Measurements from ENCODE around the gene SLC27A5. TPM values are rescaled to one million over a fixed set of nuclear protein-coding genes. Genes with fewer than 3 reads are reported as not detected.

The SLC27A5 gene
- total and polyA plus RNA-seq, 2 experiments from 2014 or later: 9.0 to 19.1 TPM

GRCh38 chr19:58521651-58522050 lies 9.9 kb upstream of the SLC27A5 start:
- 69% methylated on average over 4 of the region's 4 CpGs for WGBS (ENCODE audit: low lambda C conversion rate, missing lambda C conversion rate)
- TF ChIP-seq CTCF (IDR thresholded peaks at IDR 0.05; ENCODE audit: poor library complexity): no peak
- no peak for TF ChIP-seq EZH2phosphoT487 (IDR thresholded peaks at IDR 0.05; ENCODE audit: low read depth, severe bottlenecking, unreplicated experiment)
- TF ChIP-seq EZH2 (IDR thresholded peaks at IDR 0.05; ENCODE audit: borderline replicate concordance): no peak
- H3K4me3 ChIP-seq: no peak overlapping the region
- H3K27ac ChIP-seq: peak overlapping the region; percentile 99
- no peaks in the 10 kb centered on the region for H3K36me3 ChIP-seq (replicated peaks; ENCODE audit: insufficient read depth, low read depth)
- H3K9me2 ChIP-seq (replicated peaks; ENCODE audit: insufficient read depth): no peaks in the 10 kb centered on the region
- peak overlapping the region; percentile 7 for H2AFZ ChIP-seq
- no peaks in the 10 kb centered on the region for H3K27me3 ChIP-seq
- peaks cover 18% of the 10 kb centered on the region for H3K4me1 ChIP-seq (ENCODE audit: insufficient read depth)
- H3K79me2 ChIP-seq: peaks cover 22% of the 10 kb centered on the region
- H3K9me3 ChIP-seq (ENCODE audit: low read depth): no peaks in the 10 kb centered on the region
- H4K20me1 ChIP-seq (ENCODE audit: insufficient read depth, poor library complexity, severe bottlenecking): peaks cover 5% of the 10 kb centered on the region
- DNase-seq (ENCODE audit: low spot score): no peak
- H3K4me2 ChIP-seq: peak overlapping the region; percentile 25

GRCh38 chr19:58520257-58520599 lies 8.4 kb upstream of the SLC27A5 start:
- H3K4me1 ChIP-seq (ENCODE audit: insufficient read depth): peaks cover 18% of the 10 kb centered on the region
- peaks cover 5% of the 10 kb centered on the region for H4K20me1 ChIP-seq (ENCODE audit: insufficient read depth, poor library complexity, severe bottlenecking)
- no peaks in the 10 kb centered on the region for H3K9me2 ChIP-seq (replicated peaks; ENCODE audit: insufficient read depth)
- 32% methylated on average over 7 of the region's 7 CpGs for WGBS (ENCODE audit: low lambda C conversion rate, missing lambda C conversion rate)
- peaks cover 36% of the 10 kb centered on the region for H3K79me2 ChIP-seq
- H2AFZ ChIP-seq: peak overlapping the region; percentile 74
- H3K4me2 ChIP-seq: peak overlapping the region; percentile 99
- H3K9me3 ChIP-seq (ENCODE audit: low read depth): no peaks in the 10 kb centered on the region
- H3K27ac ChIP-seq: peak overlapping the region; percentile 99
- DNase-seq (ENCODE audit: low spot score): no peak
- H3K27me3 ChIP-seq: no peaks in the 10 kb centered on the region
- H3K36me3 ChIP-seq (replicated peaks; ENCODE audit: insufficient read depth, low read depth): no peaks in the 10 kb centered on the region
- TF ChIP-seq EZH2 (IDR thresholded peaks at IDR 0.05; ENCODE audit: borderline replicate concordance) (no peak), EZH2phosphoT487 (IDR thresholded peaks at IDR 0.05; ENCODE audit: low read depth, severe bottlenecking, unreplicated experiment) (no peak), CTCF (IDR thresholded peaks at IDR 0.05; ENCODE audit: poor library complexity) (no peak)
- peak overlapping the region; percentile 90 for H3K4me3 ChIP-seq

- 1% methylated on average over 64 of the region's 87 CpGs for WGBS (ENCODE audit: low lambda C conversion rate, missing lambda C conversion rate)
- no peaks in the 10 kb centered on the region for H3K9me2 ChIP-seq (replicated peaks; ENCODE audit: insufficient read depth)
Measured at GRCh38 chr19:58519355-58520256, 7.8 kb upstream of the SLC27A5 start, which contains the start of gene ZBTB45. Gene ZBTB45, minus strand, starts transcription at chr19:58519810. Its CDS starts 2,137 bp downstream, at chr19:58517673.

More at GRCh38 chr19:58519355-58520256, 7.8 kb upstream of the SLC27A5 start, which contains the start of gene ZBTB45:
- Histone ChIP-seq H3K4me2 (peak within 1 kb of the TSS; percentile 99), H3K27me3 (no peaks in the 10 kb centered on the region), H3K27ac (peak within 1 kb of the TSS; percentile 99), H2AFZ (peak within 1 kb of the TSS; percentile 93), H4K20me1 (ENCODE audit: insufficient read depth, poor library complexity, severe bottlenecking) (peaks cover 5% of the 10 kb centered on the region), H3K36me3 (replicated peaks; ENCODE audit: insufficient read depth, low read depth) (no peaks in the 10 kb centered on the region), H3K4me1 (ENCODE audit: insufficient read depth) (peaks cover 21% of the 10 kb centered on the region), H3K4me3 (peak within 1 kb of the TSS; percentile 90), H3K9me3 (ENCODE audit: low read depth) (no peaks in the 10 kb centered on the region), H3K79me2 (peaks cover 42% of the 10 kb centered on the region)
- TF ChIP-seq EZH2phosphoT487 (IDR thresholded peaks at IDR 0.05; ENCODE audit: low read depth, severe bottlenecking, unreplicated experiment) (no peak), CTCF (IDR thresholded peaks at IDR 0.05; ENCODE audit: poor library complexity) (peak; percentile 96), EZH2 (IDR thresholded peaks at IDR 0.05; ENCODE audit: borderline replicate concordance) (no peak)
- DNase-seq (ENCODE audit: low spot score): peak; percentile 96

All from hepatocyte (in vitro differentiated cells).